Activated B cell treated with CpG ODN at 0.5 μM for 24 hours (primary cell): ENCODE results near the gene CPN2. TPM values are rescaled to one million over a fixed set of nuclear protein-coding genes. Genes with fewer than 3 reads are reported as not detected.

ENCODE experiments used
- ATAC-seq: fragments of 200-7000 bp; cut with Tn5 transposase; one replicate; pipeline ENCODE4 v1.10.0; 2021; ENCODE audit warnings: low read depth, mild to moderate bottlenecking, moderate library complexity
- CTCF ChIA-PET: fragments of 350-600 bp; sonication (Branson Sonifier 250); formaldehyde crosslinking; loops from one replicate; lab custom pipeline; 2021; ENCODE audit warnings: antibody characterized with exemption; lab: Charles Lee
- POLR2A ChIA-PET: fragments of 350-600 bp; sonication (Branson Sonifier 250); formaldehyde crosslinking; loops from one replicate; lab custom pipeline; 2021; ENCODE audit warnings: antibody characterized with exemption; lab: Charles Lee
- DNase-seq: peaks from one replicate; pipeline ENCODE4 v3.0.0; 2022
- H3K27ac Mint-ChIP-seq: one replicate; pipeline ENCODE4 v1.8.0; 2020; ENCODE audit warnings: mixed read lengths
- H3K27me3 Mint-ChIP-seq: one replicate; pipeline ENCODE4 v1.8.0; 2021; ENCODE audit warnings: mixed read lengths
- H3K36me3 Mint-ChIP-seq: one replicate; pipeline ENCODE4 v1.8.0; 2021; ENCODE audit warnings: low read depth, mixed read lengths
- H3K4me1 Mint-ChIP-seq: one replicate; pipeline ENCODE4 v1.8.0; 2021; ENCODE audit warnings: mixed read lengths
- H3K4me3 Mint-ChIP-seq: one replicate; pipeline ENCODE4 v1.8.0; 2020; ENCODE audit warnings: mild to moderate bottlenecking, mixed read lengths
- H3K9me3 Mint-ChIP-seq: one replicate; pipeline ENCODE4 v1.8.0; 2020; ENCODE audit warnings: mixed read lengths
- intact Hi-C: fragments of 100-400 bp; cut with micrococcal nuclease; formaldehyde crosslinking; loops from one replicate; pipeline ENCODE4 v1.15.1; 2024
- total RNA-seq: library from RNA; stranded (reverse); gene quantifications from 2 replicates; pipeline ENCODE4 v1.2.3, GENCODE V29; 2022
- TF ChIP-seq, protein P1 (sequence below): fragments of 200-600 bp; IDR thresholded peaks from one replicate; pipeline ENCODE4 v1.8.0; 2022; ENCODE audit warnings: antibody characterized with exemption, mild to moderate bottlenecking

Gene CPN2
- total RNA-seq, 1 donor from 2014 or later: not detected

- intact Hi-C loops: no loop called here
- ChIA-PET POLR2A (no interaction called here), CTCF (interaction anchor here (1.0 to 1.4 kb wide), 4 partner anchors 9 to 53 kb away, joined by 3 to 5 read pairs (median 4); no protein-coding TSS in a partner anchor)
- Mint-ChIP-seq H3K27me3 (peaks cover 25% of the 10 kb centered on the region), H3K36me3 (no peaks in the 10 kb centered on the region), H3K27ac (no peak overlapping the region), H3K4me1 (peaks cover 32% of the 10 kb centered on the region), H3K9me3 (no peaks in the 10 kb centered on the region), H3K4me3 (peak overlapping the region; percentile 73)
- DNase-seq (no peak), ATAC-seq (peak; percentile 40)
- TF ChIP-seq, protein P1, sequence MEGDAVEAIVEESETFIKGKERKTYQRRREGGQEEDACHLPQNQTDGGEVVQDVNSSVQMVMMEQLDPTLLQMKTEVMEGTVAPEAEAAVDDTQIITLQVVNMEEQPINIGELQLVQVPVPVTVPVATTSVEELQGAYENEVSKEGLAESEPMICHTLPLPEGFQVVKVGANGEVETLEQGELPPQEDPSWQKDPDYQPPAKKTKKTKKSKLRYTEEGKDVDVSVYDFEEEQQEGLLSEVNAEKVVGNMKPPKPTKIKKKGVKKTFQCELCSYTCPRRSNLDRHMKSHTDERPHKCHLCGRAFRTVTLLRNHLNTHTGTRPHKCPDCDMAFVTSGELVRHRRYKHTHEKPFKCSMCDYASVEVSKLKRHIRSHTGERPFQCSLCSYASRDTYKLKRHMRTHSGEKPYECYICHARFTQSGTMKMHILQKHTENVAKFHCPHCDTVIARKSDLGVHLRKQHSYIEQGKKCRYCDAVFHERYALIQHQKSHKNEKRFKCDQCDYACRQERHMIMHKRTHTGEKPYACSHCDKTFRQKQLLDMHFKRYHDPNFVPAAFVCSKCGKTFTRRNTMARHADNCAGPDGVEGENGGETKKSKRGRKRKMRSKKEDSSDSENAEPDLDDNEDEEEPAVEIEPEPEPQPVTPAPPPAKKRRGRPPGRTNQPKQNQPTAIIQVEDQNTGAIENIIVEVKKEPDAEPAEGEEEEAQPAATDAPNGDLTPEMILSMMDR: no peak
These were observed 46.0 kb upstream of the CPN2 start for GRCh38 chr3:194396859-194397756.

GRCh38 chr3:194396539-194396858, 45.4 kb upstream of the CPN2 start:
- no peaks in the 10 kb centered on the region for H3K36me3 Mint-ChIP-seq
- DNase-seq (no peak), ATAC-seq (no peak)
- H3K4me1 Mint-ChIP-seq: peaks cover 32% of the 10 kb centered on the region
- CTCF ChIA-PET: interaction anchor here (1.0 to 1.4 kb wide), 4 partner anchors 8 to 53 kb away, joined by 3 to 5 read pairs (median 4); no protein-coding TSS in a partner anchor
- H3K27me3 Mint-ChIP-seq: peaks cover 25% of the 10 kb centered on the region
- TF ChIP-seq, protein P1: no peak
- no peaks in the 10 kb centered on the region for H3K9me3 Mint-ChIP-seq
- POLR2A ChIA-PET: no interaction called here
- intact Hi-C loops: no loop called here
- no peak overlapping the region for H3K27ac Mint-ChIP-seq
- H3K4me3 Mint-ChIP-seq: peak overlapping the region; percentile 48

- no peak for DNase-seq
- Mint-ChIP-seq H3K36me3 (no peaks in the 10 kb centered on the region), H3K9me3 (peaks cover 3% of the 10 kb centered on the region), H3K27ac (no peak overlapping the region), H3K4me1 (peaks cover 32% of the 10 kb centered on the region), H3K4me3 (peak overlapping the region; percentile 48), H3K27me3 (peaks cover 28% of the 10 kb centered on the region)
- TF ChIP-seq, protein P1: no peak
- ATAC-seq: no peak
- CTCF ChIA-PET: interaction anchor here (1.0 to 1.4 kb wide), 2 partner anchors 8 to 52 kb away, joined by 4 read pairs; no protein-coding TSS in a partner anchor
- POLR2A ChIA-PET: no interaction called here
- intact Hi-C loops: no loop called here
These were observed 44.8 kb upstream of the CPN2 start for GRCh38 chr3:194395778-194396538.

DNA sequence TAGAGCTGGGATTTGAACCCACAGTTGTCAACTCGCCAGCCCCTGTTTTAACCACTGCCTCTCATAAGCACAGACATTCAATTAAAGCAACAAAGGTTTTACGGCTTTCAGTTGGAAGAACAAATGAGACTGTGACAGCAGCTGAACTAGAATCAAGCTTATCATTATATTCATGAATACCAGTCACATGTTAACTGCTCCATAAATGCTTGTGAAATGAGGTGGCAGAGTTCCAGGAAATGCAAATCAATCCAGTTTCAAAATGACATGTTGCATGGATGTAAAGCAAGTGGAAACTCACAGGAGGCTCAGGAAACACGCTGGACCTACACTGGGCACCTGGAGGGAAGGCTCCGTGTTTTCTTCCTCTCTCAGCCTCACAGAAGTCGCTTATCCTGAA, 44.1 kb upstream of the CPN2 start:
- intact Hi-C loops: no loop called here
- POLR2A ChIA-PET: no interaction called here

More for the DNA sequence above, 44.1 kb upstream of the CPN2 start:
- peaks cover 32% of the 10 kb centered on the region for H3K4me1 Mint-ChIP-seq
- CTCF ChIA-PET: interaction anchor here (1.2 to 1.5 kb wide), 3 partner anchors 9 to 51 kb away, joined by 4 to 6 read pairs (median 5); no protein-coding TSS in a partner anchor
- peaks cover 30% of the 10 kb centered on the region for H3K27me3 Mint-ChIP-seq
- H3K36me3 Mint-ChIP-seq: no peaks in the 10 kb centered on the region
- no peak overlapping the region for H3K4me3 Mint-ChIP-seq
- TF ChIP-seq, protein P1: no peak
- no peak overlapping the region for H3K27ac Mint-ChIP-seq
- DNase-seq (no peak), ATAC-seq (no peak)
- H3K9me3 Mint-ChIP-seq: peaks cover 9% of the 10 kb centered on the region
